HG03064 (cell line): Measurements from ENCODE around the gene RNF175.
A peak's percentile ranks its signal among the peaks of the same experiment; 100 is the strongest.

Experiments
- ATAC-seq: cut with Tn5 transposase; IDR thresholded peaks from one replicate; pipeline ENCODE4 v1.9.1; 2021; ENCODE audit warnings: low read depth; ENCODE audit not compliant: unreplicated experiment

The RNF175 gene

DNA sequence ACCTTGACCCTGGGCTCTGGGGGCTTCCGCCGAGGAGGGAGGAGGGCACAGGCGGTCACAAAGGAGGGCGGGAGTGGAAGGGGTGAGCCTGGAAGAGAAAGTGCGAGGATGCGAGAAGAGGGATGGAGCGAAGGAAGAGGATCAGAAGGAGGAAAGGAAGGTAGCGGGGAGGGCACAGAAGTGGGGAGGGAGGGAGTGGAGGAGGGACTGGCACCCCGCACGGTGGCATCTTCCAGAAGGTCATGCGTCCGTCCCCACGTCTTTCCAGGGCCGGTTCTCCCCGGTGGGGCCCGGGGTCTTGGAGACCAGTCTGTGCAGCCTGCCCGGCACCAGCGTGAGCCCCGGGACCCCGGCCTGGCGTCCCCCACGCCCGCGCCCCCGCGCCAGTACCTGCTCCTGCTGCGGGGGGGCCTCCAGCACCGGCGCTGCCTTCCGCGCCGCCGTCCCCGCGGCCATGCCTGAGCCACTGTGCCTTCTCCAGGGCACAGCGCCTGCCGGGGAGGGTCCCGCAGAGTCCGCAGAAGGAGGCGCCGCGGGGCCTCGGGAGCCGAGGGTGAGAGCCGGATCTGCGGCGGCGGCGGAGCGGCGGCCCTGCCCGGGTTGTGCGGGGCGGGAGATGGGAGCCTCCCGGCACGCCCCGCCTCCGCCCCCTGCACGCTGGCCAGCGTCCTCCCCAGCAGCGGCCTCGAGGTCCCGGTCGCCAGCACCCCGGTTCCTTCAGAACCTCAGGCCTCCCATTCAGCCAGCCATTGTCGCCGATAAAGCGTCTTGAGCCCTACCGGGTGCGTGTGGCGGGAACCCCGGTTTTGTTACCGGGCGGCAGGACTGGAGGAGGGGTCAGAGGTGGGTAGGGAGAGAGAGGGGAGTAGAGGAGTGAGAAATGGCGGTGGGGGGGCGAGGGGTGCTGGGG is at the start of gene RNF175:
TSS of gene RNF175 (minus strand) at position 618 of the 910 bp plus-strand sequence. CDS start at position 456, 162 bp downstream.
- ATAC-seq, result no peak

DNA sequence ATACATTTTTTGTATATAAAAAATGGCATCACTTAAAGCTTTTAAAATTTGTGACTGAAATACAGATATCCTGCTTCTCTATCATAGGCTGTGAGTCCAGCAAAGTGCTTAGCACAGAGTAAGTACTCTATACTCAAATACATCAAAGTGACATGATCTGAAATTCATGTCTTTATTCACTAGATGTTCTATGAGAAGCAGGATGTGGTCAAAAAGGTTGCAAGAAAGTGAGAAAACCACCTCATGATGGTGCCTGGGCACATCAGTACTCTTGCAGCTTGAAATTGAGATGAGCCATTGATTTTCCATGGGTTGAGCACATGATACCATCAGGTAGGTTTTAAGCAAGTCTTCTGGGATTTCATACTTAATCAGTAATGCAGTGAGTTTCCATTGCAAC is 49.5 kb upstream of the RNF175 start:
- ATAC-seq, result peak; percentile 84

DNA sequence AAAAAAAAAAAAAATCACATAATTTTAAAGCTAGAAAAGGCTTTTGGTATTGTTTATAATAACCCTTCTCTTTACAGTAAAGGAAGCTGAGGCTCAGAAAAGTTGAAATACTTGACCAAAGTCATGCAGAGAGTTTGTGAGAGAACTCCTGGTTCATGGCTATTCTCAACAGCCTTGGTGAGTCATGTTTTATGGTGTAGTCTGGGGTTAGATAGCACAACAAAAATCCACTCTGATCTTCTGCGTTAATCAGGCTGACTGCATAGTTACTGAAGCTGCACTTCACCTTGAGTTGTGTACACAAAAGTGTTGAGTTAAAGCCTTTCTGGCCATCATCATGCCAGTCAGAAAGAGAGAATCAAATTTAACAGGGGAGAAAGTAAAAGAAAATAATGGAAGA is 48.4 kb upstream of the RNF175 start:
- no peak for ATAC-seq

DNA sequence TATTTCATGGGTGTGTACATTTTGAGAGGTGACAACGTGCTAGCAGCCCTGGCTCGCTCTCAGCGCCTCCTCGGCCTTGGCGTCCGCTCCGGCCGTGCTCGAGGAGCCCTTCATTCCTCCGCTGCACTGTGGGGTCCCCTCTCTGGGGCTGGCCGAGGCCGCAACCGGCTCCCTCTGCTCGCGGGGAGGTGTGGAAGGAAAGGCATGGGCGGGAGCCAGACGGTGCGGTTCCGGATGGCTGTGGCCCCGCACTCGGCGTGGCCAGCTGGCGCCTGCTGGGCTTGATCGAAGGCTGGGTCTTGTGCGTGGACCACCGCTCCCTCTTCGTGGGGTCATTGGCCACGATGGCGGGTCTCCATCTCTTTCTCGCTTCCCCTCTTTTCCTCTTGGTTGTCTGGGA is 46.2 kb upstream of the RNF175 start:
- no peak for ATAC-seq

DNA sequence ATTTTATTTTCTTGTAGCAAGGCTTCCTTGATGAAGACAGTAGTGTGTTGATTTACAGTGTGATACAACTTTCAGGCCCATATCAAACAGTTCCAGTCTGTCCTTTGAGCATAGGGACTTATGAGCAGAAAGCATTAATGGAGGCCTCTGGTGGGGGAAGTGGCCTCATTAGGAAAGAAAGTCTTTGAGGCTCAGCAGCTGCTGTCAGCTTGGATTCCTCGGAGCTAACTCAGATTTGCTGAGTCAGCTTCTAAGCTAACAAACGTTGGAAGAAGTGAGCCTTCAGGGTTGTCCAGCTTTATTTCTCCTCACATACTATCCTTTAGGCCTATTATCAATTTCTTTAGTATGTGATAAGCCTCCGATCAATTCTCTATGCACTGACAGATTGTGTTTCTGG is 44.9 kb upstream of the RNF175 start:
- no peak for ATAC-seq

DNA sequence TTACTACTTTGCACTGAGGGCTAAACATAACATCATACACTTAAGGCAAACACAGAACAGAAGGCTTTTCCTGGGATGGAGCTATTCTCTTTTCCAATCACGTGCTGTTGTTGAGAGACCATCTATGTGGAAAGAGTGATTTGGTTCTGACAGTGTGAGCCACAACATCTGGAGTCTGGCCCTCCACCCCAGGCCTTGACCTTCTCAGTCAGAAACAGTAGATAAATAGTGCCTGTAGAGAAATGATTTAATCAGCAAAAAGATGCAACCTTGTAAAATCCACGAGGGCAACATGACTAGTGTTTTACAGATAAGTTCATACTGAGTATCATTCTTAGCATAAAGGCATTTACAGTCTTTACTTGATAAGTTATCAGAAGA is 39.9 kb upstream of the RNF175 start:
- ATAC-seq, result no peak

DNA sequence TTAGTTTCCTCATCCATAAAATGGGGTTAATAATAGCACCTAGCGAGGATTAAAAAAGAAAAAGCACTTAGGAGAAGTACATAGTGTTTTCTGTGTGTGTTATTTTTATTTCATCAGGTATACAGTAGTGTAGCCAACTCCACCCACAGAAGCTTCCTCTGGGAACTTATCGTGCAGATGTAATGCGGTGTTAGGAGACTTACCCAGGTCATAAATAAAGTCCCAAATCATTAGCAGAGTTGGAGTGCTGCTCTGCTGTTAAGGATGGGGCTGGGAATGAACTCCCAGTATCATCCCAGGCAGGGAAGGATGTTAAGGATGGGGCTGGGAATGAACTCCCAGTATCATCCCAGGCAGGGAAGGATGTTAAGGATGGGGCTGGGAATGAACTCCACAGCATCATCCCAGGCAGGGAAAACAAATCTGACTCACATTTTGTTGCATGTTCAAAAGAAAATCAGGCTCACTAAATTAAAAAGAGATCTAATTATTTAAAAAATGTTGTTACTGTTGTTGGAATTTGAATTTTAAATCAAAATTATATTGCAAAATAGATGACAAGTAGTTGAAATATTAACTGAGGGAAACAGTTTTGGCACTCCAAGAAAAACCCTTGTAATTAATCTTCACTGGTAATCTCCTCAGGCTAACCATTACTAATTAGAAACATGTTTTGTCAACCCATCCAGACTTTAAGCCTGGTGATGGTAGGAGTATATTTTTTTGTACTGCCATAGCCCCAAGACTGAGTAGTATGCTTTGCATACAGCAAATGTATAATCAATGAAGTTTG is 39.3 kb upstream of the RNF175 start:
- no peak for ATAC-seq

DNA sequence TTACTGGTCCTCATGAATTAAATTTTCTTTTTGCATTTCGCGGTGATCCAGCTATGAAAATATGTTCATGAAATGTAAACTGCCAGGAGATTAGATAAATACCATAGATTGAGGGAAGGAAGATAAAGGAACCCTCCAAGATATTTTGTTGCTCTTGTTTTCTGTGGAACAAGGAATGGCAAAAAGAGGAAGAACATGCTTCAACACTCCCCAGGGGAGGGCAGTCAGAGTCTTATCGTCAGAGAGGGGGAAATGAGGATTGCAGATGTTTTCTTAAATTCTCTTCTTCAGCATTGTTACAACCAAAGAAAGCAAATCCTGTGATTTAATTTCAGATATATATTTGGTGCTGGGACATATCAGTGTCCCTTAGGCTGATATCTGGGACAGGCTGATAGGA is 38.6 kb upstream of the RNF175 start:
- no peak for ATAC-seq

DNA sequence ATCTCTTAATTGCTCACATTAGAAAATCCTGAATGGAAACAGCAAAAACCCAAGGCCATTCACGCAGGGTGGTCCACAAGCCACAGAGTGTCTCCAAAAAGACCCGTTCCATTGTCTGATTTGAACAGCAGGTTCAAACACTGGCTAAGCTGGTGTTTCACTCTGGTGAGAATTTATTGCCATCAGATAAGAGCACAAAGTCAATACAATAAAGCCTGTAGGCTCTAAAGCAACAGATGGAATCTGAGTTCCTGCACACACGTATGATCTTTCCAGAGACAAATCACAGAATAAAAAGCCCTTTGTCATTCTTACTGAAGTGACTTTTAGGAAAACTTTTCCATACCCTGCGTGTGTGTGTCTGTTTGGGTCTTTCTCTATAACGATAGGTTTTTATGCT is 34.2 kb upstream of the RNF175 start:
- no peak for ATAC-seq

DNA sequence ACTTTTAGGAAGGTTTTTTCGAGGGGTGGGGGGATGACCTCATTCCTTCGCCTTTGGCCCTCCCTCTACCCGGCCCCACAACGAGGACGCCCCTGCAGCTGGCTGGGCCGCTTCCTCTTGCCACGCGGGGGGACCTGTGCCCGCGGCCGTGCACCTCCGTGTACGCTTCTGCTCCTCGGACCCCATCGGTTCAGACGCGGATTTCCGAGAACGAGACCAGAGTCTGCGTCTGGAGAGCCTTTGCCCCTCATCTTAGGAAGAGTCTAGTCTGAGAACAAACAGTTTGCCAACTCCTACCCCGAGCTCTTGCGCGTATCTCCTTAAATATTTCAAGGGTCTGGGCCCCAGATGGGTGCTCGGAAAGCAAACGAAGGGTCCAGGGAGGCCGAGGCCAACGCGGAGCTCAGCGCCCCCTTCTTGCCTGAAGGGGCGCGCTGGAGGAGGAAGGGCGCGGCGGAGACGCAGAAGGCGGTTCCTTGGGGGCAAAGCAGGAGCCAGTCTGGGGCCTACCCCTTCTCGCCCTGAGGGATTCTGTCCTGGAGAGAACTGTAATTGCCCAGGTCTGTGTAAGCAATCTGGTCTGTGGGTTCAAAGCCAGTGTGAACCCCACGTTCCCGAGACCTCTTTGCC is 32.9 kb upstream of the RNF175 start:
- ATAC-seq, result no peak

DNA sequence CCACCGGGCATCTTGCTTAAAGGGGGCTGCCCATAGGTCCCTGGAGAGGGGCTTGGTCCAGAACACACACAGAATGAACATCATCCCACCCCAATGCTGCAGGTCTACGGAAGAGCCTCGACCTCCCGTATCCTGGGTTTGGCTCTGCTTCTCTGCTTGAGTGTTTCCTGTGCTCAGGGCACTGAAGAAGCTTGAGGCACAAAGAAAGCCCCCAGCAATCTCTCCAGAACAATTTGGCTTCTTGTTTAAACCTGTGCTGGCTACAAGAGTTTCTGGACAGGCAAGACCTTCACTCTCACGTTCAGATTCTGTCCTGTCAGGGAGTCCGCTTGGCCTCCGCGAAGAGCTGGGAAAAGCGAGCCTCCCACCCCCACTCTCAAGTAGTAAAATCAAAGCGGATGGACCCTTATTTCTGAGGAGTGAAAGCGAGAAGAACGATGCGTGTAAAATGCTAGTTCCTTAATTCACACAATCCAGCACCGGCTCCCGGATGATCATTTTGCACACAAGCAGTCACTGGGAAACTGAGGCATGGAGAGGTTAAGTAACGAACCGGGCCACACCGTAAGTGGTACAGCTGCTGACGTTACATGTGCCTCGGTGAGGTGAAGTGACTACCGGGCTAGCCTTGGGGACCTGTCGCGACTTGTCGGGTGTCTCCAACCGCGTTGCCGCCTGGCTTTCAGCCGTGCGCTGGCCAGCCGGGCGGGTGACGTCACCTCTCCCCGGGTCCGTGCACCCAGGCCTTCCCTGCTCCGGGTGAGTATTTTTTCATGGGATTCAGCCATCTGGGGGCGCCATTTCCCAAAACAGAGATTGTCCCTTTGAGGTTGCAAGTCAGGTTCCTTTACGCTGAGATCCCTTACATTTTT is 32.2 kb upstream of the RNF175 start:
- no peak for ATAC-seq

DNA sequence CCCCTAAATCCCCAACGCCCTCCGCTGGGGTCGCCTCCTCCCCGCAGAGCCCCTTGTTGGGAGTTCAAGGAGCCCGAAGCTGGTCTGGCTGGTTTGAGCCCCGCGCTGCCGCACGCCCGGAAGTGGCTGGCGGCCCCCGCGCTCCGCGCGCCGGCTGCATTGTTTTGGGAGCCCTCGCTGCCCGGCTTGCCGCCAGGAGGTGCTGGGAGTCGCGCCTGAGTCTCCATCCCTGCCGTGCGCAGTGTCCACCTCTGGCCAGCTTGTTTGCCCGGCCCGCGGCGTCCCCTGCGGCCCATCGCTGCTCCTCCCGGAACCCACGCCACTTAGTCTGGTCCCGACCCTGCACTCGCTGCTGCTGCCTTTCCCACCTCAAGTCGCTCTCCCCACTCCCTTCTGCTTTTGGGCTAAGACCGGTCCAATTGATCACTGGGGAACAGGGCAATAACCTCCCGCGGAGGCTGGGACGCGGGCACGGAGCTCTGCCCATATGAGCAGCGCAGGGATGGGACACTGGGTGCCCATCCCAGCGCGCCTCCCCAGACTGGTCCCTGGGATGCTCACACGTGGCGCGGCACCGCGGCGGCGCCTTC is 31.2 kb upstream of the RNF175 start:
- no peak for ATAC-seq

DNA sequence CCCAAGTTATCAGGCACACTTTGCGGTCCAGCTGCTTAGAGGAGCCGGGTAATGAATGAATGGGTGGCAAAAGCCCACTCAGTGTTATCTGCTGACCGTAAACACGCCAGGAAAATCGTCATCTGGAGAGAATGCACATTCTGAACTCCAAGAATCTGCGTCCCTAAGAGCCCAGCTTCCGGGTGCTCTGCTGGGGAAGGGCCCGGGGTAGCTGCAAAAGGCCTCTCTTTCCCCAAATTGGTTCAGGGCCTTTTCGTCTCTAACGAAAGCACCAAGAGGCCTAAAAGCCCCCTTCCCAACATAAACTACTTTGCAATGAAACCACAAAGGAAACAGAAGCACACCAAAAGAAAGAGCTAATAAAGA is 30.7 kb upstream of the RNF175 start:
- no peak for ATAC-seq

DNA sequence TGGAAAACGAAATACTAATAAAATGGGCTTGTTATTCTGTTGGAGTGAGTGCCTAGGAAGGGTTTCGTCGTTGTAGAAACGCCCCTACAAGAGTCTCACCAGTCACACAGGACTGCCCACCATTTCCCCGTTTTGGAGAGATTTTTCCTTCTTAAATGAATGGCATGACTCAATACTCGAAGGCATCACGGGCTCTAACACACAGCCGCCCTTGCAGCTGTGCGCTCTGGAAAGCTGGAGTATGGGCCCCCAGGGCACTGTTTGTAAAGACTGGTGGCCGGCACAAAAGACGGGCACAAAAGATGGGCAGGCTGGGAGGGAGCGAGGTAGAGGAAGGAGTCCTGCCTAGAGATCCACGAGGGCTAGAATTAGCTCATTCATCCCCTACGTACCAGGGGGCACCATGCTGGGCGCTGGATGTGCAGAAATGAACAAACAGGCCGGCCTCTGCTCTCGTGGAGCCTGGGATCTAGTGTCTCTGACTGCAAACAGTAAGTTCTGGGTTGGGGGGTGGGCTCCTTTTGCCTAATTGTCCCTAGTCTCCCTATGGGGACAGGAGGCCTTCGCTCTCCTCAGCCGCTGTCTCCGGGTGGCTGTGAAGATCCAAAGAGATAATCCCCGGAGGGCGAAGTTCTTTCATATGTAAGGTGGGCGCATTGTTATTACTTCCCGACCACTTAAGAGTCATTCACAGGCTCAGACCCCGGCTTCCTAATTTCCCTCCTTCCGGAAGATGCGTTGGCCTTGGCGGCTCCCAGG is 30.1 kb upstream of the RNF175 start:
- no peak for ATAC-seq

DNA sequence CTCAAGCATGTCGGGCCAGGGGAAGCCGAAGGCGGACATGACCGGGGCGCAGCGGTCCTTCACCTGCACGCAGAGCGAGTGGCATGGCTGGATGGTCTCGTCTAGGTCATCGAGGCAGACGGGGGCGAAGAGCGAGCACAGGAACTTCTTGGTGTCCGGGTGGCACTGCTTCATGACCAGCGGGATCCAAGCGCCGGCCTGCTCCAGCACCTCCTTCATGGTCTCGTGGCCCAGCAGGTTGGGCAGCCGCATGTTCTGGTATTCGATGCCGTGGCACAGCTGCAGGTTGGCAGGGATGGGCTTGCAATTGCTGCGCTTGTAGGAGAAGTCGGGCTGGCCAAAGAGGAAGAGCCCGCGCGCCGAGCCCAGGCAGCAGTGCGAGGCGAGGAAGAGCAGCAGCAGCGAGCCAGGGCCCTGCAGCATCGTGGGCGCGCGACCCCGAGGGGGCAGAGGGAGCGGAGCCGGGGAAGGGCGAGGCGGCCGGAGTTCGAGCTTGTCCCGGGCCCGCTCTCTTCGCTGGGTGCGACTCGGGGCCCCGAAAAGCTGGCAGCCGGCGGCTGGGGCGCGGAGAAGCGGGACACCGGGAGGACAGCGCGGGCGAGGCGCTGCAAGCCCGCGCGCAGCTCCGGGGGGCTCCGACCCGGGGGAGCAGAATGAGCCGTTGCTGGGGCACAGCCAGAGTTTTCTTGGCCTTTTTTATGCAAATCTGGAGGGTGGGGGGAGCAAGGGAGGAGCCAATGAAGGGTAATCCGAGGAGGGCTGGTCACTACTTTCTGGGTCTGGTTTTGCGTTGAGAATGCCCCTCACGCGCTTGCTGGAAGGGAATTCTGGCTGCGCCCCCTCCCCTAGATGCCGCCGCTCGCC is 28.8 kb upstream of the RNF175 start, which contains the start of gene SFRP2:
TSS of gene SFRP2 (minus strand) at position 671 of the 864 bp plus-strand sequence. CDS start at position 423, 248 bp downstream.
- ATAC-seq, result no peak

DNA sequence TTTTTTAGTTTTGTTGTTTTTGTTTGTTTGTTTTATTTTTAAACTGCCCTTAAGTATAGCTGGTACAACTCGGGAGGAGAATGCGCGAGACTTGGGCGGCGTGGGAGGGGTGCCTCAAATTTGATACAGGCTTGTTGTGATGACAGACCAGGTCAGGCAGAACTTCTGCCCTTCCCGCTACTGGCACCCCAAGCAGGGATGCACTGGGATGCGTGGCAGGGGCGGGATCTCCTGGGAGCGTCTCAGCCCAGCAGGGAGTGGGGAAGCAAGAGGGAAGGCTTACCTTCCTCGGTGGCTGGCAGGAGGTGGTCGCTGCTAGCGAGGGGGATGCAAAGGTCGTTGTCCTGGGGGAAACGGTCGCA is 28.2 kb upstream of the RNF175 start:
- ATAC-seq, result no peak

DNA sequence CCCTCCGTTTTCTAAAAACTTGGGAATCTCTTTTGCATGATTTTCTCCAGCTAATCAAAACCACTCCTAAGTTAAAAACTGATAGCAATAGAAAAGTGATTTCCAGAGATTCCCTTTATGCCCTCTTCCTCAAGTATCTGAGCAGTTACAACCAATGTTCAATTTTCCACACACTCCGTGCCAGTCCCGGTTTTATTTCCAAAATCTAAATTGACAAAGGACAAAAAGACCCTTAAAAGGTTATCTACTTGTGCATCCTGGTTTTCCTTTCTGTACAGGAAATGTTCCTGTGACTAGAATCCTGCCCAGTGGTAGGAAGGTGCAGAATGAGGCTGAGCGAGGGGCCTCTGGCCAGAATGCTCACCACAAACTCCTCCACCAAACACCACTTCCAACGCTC is 27.8 kb upstream of the RNF175 start:
- ATAC-seq, result no peak

DNA sequence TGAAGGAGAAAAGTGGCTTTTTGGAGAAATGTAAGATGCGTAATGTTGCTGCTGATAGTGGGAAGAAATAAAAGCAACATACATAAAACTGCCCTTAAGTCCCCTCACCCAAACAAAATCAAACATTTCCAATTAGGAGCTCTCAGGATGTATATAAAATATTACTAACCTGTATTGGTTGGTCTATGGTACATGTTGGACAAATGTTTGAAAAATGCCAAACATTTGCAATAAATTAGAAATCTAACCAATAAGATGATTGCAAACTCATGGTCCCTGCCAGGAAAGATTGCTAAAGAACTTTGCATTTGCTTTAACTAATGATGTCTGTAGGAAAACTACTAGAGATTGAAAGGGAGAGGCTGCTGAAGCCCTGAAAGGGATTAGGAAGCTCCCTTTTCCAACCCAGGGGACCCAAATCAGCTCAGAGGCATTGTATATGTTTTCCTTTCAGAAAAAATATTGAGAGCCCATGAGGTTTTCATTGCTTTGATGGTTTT is 27.3 kb upstream of the RNF175 start:
- no peak for ATAC-seq
